Endothelial cell of hepatic sinusoid (primary cell): Measurements from ENCODE around the gene FRMD8.
"Not testable (repeated sequence)": the region's sequence is repeated elsewhere in the genome, so short reads cannot be mapped to it uniquely, and the experiment has no call there.

ENCODE experiments used
- in situ Hi-C: cut with HindIII; loops from 2 replicates; pipeline ENCODE4 v1.10.0; 2017; ENCODE audit warnings: low sequenced_read_pairs

Gene FRMD8

GRCh38 chr11:65412271-65413076, 26.0 kb downstream of the FRMD8 start:
- in situ Hi-C loops = no loop called here

- in situ Hi-C loops = not testable (repeated sequence)
These were observed 26.7 kb downstream of the FRMD8 start for GRCh38 chr11:65413077-65413664.

- in situ Hi-C loops = no loop called here
These were observed 28.5 kb downstream of the FRMD8 start for GRCh38 chr11:65414776-65415498.

- in situ Hi-C loops = no loop called here
These were observed 29.3 kb downstream of the FRMD8 start for GRCh38 chr11:65415499-65416340.

GRCh38 chr11:65416341-65416824, 29.9 kb downstream of the FRMD8 start:
- in situ Hi-C loops = no loop called here

GRCh38 chr11:65416841-65417701, 30.6 kb downstream of the FRMD8 start:
- in situ Hi-C loops = no loop called here

- in situ Hi-C loops = no loop called here
These were observed 31.4 kb downstream of the FRMD8 start for GRCh38 chr11:65417702-65418430.

- in situ Hi-C loops = no loop called here
These were observed 31.9 kb downstream of the FRMD8 start for GRCh38 chr11:65418431-65418680.

- in situ Hi-C loops = no loop called here
These were observed 32.4 kb downstream of the FRMD8 start for GRCh38 chr11:65418681-65419459.

- in situ Hi-C loops = no loop called here
These were observed 33.0 kb downstream of the FRMD8 start for GRCh38 chr11:65419460-65419771.

GRCh38 chr11:65419772-65420481, 33.5 kb downstream of the FRMD8 start:
- in situ Hi-C loops = loop anchor here (5.0 kb wide), 1 partner anchor 77 kb away; the partner anchor contains the start of gene MALAT1

GRCh38 chr11:65420506-65420905, 34.1 kb downstream of the FRMD8 start:
- in situ Hi-C loops = loop anchor here (5.0 kb wide), 1 partner anchor 77 kb away; the partner anchor contains the start of gene MALAT1

- in situ Hi-C loops = loop anchor here (5.0 kb wide), 1 partner anchor 76 kb away; the partner anchor contains the start of gene MALAT1
These were observed 34.7 kb downstream of the FRMD8 start for GRCh38 chr11:65420979-65421793.

GRCh38 chr11:65421794-65422632, 35.6 kb downstream of the FRMD8 start:
- in situ Hi-C loops = loop anchor here (5.0 kb wide), 1 partner anchor 75 kb away; the partner anchor contains the start of gene MALAT1

GRCh38 chr11:65422633-65423515, 36.4 kb downstream of the FRMD8 start, which contains the start of gene NEAT1:
Gene NEAT1 (plus strand): TSS chr11:65422798.
- in situ Hi-C loops = loop anchor here (5.0 kb wide), 1 partner anchor 74 kb away; the partner anchor contains the start of gene MALAT1
